B cell (primary cell): Measurements from ENCODE around the gene EIF2AK2. TPM values are rescaled to one million over a fixed set of nuclear protein-coding genes. Genes with fewer than 3 reads are reported as not detected.

Experiments used
- ATAC-seq: fragments of 200-7000 bp; cut with Tn5 transposase; one replicate; pipeline ENCODE4 v1.10.0; 2021; ENCODE audit warnings: low read depth, mild to moderate bottlenecking, moderate number of reproducible peaks, moderate library complexity
- CTCF ChIA-PET: fragments of 350-600 bp; sonication (Branson Sonifier 250); formaldehyde crosslinking; loops from one replicate; lab custom pipeline; 2021; ENCODE audit warnings: antibody characterized with exemption, inconsistent platforms; lab: Charles Lee
- POLR2A ChIA-PET: fragments of 350-600 bp; sonication (Branson Sonifier 250); formaldehyde crosslinking; loops from one replicate; lab custom pipeline; 2021; ENCODE audit warnings: antibody characterized with exemption; lab: Charles Lee
- DNase-seq: peaks from one replicate; pipeline ENCODE4 v3.0.0; 2013
- H2AFZ ChIP-seq: 2 replicates; pipeline ENCODE4 v1.6.1; 2012; ENCODE audit warnings: mild to moderate bottlenecking, low read depth, low read length; ENCODE audit not compliant: insufficient read depth, poor library complexity, severe bottlenecking
- H3K27ac ChIP-seq, 2 donors: 1 replicate in 1 of 2; 2 replicates in 1 of 2; pipeline ENCODE4 v1.5.1; 2012 to 2013; ENCODE audit warnings: low read length in 2 of 2, mild to moderate bottlenecking in 2 of 2, moderate library complexity in 1 of 2
- H3K27me3 ChIP-seq, 4 experiments: fragments of 200-600 bp in 1 of 4; sonication (generic) in 1 of 4; replicated peaks in 1 of 4; 1 replicate in 2 of 4; 2 replicates in 2 of 4; pipeline versions ENCODE4 v1.6.1 to v1.7.0; 2013 to 2016; ENCODE audit warnings: low read length in 3 of 4, mild to moderate bottlenecking in 2 of 4, mixed read lengths in 1 of 4, moderate library complexity in 1 of 4; ENCODE audit not compliant: insufficient read depth in 4 of 4, control insufficient read depth in 3 of 4; ENCODE audit errors: control extremely low read depth in 1 of 4
- H3K36me3 ChIP-seq, 2 experiments: replicated peaks in 1 of 2; 1 replicate in 1 of 2; 2 replicates in 1 of 2; pipeline versions ENCODE4 v1.6.1 to v1.7.1; 2013; ENCODE audit warnings: low read length in 1 of 2; ENCODE audit not compliant: insufficient read depth in 2 of 2, control insufficient read depth in 1 of 2; ENCODE audit errors: control extremely low read depth in 1 of 2, extremely low read depth in 1 of 2
- H3K4me1 ChIP-seq, 2 donors: fragments of 200-600 bp in 1 of 2; sonication (generic) in 1 of 2; 1 replicate in 1 of 2; 2 replicates in 1 of 2; pipeline versions ENCODE4 v1.5.1 to v1.6.1; 2013 to 2017; ENCODE audit warnings: low read length in 2 of 2; ENCODE audit not compliant: control insufficient read depth in 2 of 2, insufficient read depth in 2 of 2
- H3K4me2 ChIP-seq: replicated peaks from 2 replicates; pipeline ENCODE3; 2012; ENCODE audit warnings: mild to moderate bottlenecking, low read depth, low read length; ENCODE audit not compliant: poor library complexity, severe bottlenecking
- H3K4me3 ChIP-seq, 5 experiments: fragments of 200-600 bp in 1 of 5; sonication (generic) in 1 of 5; 1 replicate in 3 of 5; 2 replicates in 2 of 5; pipeline versions ENCODE4 v1.5.1 to v1.7.0; 2011 to 2016; ENCODE audit warnings: low read length in 4 of 5, mild to moderate bottlenecking in 4 of 5, low read depth in 2 of 5, control low read depth in 1 of 5, moderate library complexity in 1 of 5; ENCODE audit not compliant: insufficient read depth in 1 of 5; ENCODE audit errors: control extremely low read depth in 1 of 5, extremely low read depth in 1 of 5
- H3K79me2 ChIP-seq: fragments of 200-600 bp; sonication (generic); one replicate; pipeline ENCODE4 v1.6.0; 2016; ENCODE audit warnings: low read length; ENCODE audit not compliant: control insufficient read depth, insufficient read depth
- H3K9ac ChIP-seq: fragments of 200-600 bp; sonication (generic); 2 replicates; pipeline ENCODE4 v1.6.1; 2017; ENCODE audit warnings: mild to moderate bottlenecking, low read length, moderate library complexity
- H3K9me3 ChIP-seq, 3 donors: one replicate each; pipeline versions ENCODE4 v1.6.1 to v1.7.1; 2013; ENCODE audit warnings: low read length in 2 of 3; ENCODE audit not compliant: control insufficient read depth in 2 of 3, insufficient read depth in 1 of 3; ENCODE audit errors: control extremely low read depth in 1 of 3
- H4K20me1 ChIP-seq: 2 replicates; pipeline ENCODE4 v1.6.0; 2012; ENCODE audit warnings: mild to moderate bottlenecking, low read length; ENCODE audit not compliant: insufficient read depth, control insufficient read depth, poor library complexity, severe bottlenecking
- H3K27ac Mint-ChIP-seq: one replicate; pipeline ENCODE4 v1.8.0; 2021; ENCODE audit warnings: mixed read lengths
- H3K27me3 Mint-ChIP-seq: one replicate; pipeline ENCODE4 v1.8.0; 2021; ENCODE audit warnings: mixed read lengths
- H3K4me1 Mint-ChIP-seq: one replicate; pipeline ENCODE4 v1.8.0; 2021; ENCODE audit warnings: mixed read lengths
- H3K4me3 Mint-ChIP-seq: one replicate; pipeline ENCODE4 v1.8.0; 2021; ENCODE audit warnings: mixed read lengths
- H3K9me3 Mint-ChIP-seq: one replicate; pipeline ENCODE4 v1.8.0; 2022; ENCODE audit warnings: mixed read lengths; ENCODE audit not compliant: insufficient read depth
- CTCF ChIP-seq: fragments of 200-600 bp; IDR thresholded peaks from one replicate; pipeline ENCODE4 v1.8.0; 2022; ENCODE audit warnings: antibody characterized with exemption, mild to moderate bottlenecking
- EZH2 ChIP-seq: IDR thresholded peaks from 2 replicates; pipeline ENCODE4 v1.6.1; 2012; ENCODE audit warnings: borderline replicate concordance, low read depth, mild to moderate bottlenecking, moderate library complexity, low read length; ENCODE audit not compliant: insufficient read depth, poor library complexity, severe bottlenecking
- WGBS: methylation state at CpG from one replicate; pipeline ENCODE4 v1.1.5; 2013; ENCODE audit warnings: missing lambda C conversion rate; ENCODE audit not compliant: insufficient coverage; 5-methylcytosine and 5-hydroxymethylcytosine counted together
- intact Hi-C: fragments of 100-400 bp; cut with micrococcal nuclease; formaldehyde crosslinking; loops from one replicate; pipeline ENCODE4 v1.10.0; 2022
- polyA plus RNA-seq: library from polyadenylated mRNA; depleted of rRNA; stranded (reverse); fragments of >200 nt; gene quantifications from 2 replicates; pipeline ENCODE4 v1.2.3, GENCODE V29; 2012
- total RNA-seq, 2 donors: library from RNA; stranded (reverse); fragments of 120-200 nt in 1 of 2; gene quantifications; 1 replicate in 1 of 2; 2 replicates in 1 of 2; pipeline versions ENCODE4 v1.2.3 to v1.2.4, GENCODE V29; 2013 to 2022

EIF2AK2 gene
- total and polyA plus RNA-seq, 2 donors (not counting 1 experiment from before 2014, with no cell fraction given), result 6.5 to 36.9 TPM

GRCh38 chr2:37153224-37153623 lies 3.6 kb downstream of the EIF2AK2 start:
- DNase-seq (no peak), ATAC-seq (no peak)
- H3K36me3 ChIP-seq, result peaks cover 0 to 7% of the 10 kb centered on the region in 2 experiments
- H3K4me2 ChIP-seq, result no peak overlapping the region
- no peaks in the 10 kb centered on the region for H3K27me3 ChIP-seq
- no peaks in the 10 kb centered on the region for H3K9me3 Mint-ChIP-seq
- no peak overlapping the region for H3K27ac ChIP-seq
- H3K4me1 ChIP-seq, result peaks cover 26 to 30% of the 10 kb centered on the region in 2 donors
- TF ChIP-seq EZH2, result no peak
- TF ChIP-seq CTCF, result no peak
- CTCF ChIA-PET, result no interaction called here
- H3K27me3 Mint-ChIP-seq, result no peaks in the 10 kb centered on the region
- H3K79me2 ChIP-seq, result peaks cover 78% of the 10 kb centered on the region
- H3K4me1 Mint-ChIP-seq, result peaks cover 52% of the 10 kb centered on the region
- H3K9me3 ChIP-seq, result peaks cover 0 to 4% (median 0%) of the 10 kb centered on the region in 3 donors
- H3K27ac Mint-ChIP-seq, result no peak overlapping the region
- WGBS, result no CpG with 5 or more reads among the region's 5 CpGs
- H3K4me3 Mint-ChIP-seq, result no peak overlapping the region
- intact Hi-C loops, result no loop called here
- H2AFZ ChIP-seq, result no peak overlapping the region
- POLR2A ChIA-PET, result no interaction called here
- no peaks in the 10 kb centered on the region for H4K20me1 ChIP-seq
- no peak overlapping the region for H3K9ac ChIP-seq
- H3K4me3 ChIP-seq, result no peak overlapping the region

- TF ChIP-seq EZH2 (no peak), CTCF (no peak)
- Histone ChIP-seq H3K4me2 (no peak overlapping the region), H3K9me3 (peaks cover 0 to 4% (median 0%) of the 10 kb centered on the region in 3 donors), H4K20me1 (no peaks in the 10 kb centered on the region), H3K9ac (no peak overlapping the region), H3K4me1 (peaks cover 5 to 10% of the 10 kb centered on the region in 2 donors), H3K27me3 (no peaks in the 10 kb centered on the region), H2AFZ (no peak overlapping the region), H3K4me3 (no peak overlapping the region), H3K27ac (peak overlapping the region in 1 of 2 donors; percentile 13), H3K36me3 (peaks cover 6 to 29% of the 10 kb centered on the region in 2 experiments), H3K79me2 (peaks cover 45% of the 10 kb centered on the region)
- H3K9me3 Mint-ChIP-seq, result no peaks in the 10 kb centered on the region
- peaks cover 29% of the 10 kb centered on the region for H3K4me1 Mint-ChIP-seq
- ATAC-seq (peak; percentile 36), DNase-seq (peak; percentile 17)
- no peak overlapping the region for H3K27ac Mint-ChIP-seq
- CTCF ChIA-PET, result no interaction called here
- no peaks in the 10 kb centered on the region for H3K27me3 Mint-ChIP-seq
- H3K4me3 Mint-ChIP-seq, result peak overlapping the region; percentile 20
- intact Hi-C loops, result no loop called here
- 48% methylated on average over 3 of the region's 6 CpGs for WGBS
- POLR2A ChIA-PET, result no interaction called here
These were observed 7.0 kb downstream of the EIF2AK2 start for GRCh38 chr2:37149626-37150322.
